Measurements from ENCODE around the gene PRKD1. TPM values are rescaled to one million over a fixed set of nuclear protein-coding genes. Genes with fewer than 3 reads are reported as not detected.

Gene PRKD1
- polyA plus RNA-seq (2013, experiment 1 of 2; ENCODE audit: insufficient read length): 17.1 TPM
- polyA plus RNA-seq (2013, experiment 2 of 2; ENCODE audit: insufficient read length): 19.1 TPM

DNA sequence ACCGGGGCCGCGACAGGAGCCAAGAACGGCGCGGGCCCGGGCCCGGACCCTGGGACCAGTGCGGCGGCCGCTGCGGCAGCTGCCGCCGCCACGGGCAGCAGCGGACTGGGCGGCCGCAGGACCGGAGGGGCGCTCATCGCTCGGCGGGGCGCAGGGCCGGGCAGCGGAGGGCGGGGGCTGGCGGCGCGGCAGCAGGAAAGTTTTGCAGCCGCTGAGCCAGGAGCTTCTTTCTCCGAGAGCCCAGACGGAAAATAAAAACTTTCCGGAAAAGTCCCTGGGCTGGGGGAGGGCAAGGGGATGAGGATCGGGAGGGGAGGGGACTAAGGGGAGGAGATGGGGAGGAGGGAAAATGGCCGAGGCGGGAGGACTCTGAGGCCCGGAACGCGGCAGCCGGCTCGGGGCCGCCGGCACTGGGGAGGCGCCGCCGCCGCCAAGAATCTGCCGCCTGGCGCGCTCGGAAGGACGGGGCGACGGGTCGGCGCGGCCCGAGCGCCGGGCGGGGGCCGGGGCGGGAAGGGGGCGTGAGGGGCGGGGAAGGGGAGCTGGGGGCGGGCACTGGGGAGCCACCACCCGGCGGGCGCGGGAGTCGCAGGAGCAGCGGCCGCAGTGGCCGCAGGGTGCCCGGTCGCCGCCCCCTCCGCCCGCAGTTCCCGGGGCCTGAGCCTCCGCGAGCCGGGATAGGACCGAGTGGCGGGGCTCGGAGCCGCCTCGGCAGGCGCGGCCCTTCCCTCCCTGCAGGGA, at the start of gene PRKD1:
Gene PRKD1, minus strand, starts transcription at position 472 of the 741 bp plus-strand sequence.
- DNase-seq: peak; percentile 77

DNA sequence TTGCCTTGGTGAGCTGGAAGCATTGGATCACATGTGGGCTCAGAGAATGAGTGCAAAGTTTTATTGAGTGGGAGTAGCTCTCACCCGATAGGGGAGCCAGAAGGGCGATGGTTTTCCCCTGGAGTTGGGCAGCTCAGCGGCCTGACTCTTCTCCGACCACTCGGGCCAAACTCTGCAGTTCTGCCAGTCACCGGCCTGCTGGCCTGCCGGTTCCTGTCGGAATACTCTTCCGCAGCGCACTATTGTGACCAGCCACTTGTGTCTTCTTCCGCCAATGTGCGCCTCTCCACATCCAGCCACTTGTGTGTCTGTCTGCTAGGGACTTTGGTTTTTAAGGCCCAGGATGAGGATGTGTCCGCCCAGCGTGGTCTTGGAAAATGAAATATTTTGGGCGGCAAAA, 43.5 kb upstream of the PRKD1 start:
- DNase-seq: no peak

DNA sequence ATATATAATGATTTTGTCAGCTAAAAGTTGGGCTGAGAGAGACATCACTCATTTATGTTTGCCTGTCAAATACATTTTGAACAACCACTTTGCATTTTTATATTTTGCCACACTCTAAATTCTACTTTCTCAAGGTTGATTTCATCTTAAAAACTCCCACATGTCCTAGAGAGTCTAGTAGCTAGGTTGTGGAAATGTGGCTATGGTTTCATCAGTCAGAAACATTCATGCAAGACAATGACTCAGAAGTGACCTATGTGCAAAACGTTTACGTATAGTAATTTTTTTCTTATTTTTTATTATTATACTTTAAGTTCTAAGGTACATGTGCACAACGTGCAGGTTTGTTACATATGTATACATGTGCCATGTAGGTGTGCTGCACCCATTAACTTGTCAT, 27.4 kb upstream of the PRKD1 start:
- peak; percentile 3 for DNase-seq

DNA sequence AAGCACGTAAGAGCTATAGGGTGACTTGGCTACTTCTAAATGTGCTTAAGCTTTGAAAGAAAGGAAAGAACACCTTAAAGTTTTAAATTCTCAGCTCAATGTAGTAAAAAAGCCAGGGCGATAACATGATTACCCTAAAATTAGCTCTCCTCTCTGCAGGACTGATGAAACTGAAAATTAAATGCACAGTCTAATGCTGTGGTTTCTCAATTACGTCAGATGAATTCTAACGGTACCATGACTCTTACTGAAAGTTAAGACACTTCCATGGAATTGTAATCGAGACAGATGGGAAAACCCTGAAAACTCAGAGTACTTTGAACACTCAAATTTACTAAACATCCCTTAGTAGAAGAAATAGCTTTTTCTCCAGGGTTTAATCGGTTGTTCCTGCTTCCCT, 25.9 kb upstream of the PRKD1 start:
- DNase-seq: no peak

DNA sequence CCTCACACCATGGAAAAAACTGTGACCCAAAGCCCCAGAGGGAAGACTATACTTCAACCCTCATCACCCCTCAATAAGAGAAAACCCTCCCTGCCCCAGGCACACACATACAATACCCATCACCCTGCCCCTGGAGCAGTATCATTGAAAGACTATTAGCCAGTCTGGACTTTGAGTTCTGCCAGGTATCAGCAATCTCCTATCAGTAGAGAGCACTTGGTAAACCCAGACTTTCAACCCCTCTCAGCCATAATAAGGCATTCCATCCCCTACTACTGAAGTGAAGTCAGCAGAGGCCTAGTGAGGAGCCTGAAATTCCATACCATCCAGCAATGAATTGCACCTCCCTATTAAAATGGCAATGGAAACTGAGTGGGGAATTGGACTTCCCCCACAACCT, 16.4 kb upstream of the PRKD1 start:
- DNase-seq: no peak

DNA sequence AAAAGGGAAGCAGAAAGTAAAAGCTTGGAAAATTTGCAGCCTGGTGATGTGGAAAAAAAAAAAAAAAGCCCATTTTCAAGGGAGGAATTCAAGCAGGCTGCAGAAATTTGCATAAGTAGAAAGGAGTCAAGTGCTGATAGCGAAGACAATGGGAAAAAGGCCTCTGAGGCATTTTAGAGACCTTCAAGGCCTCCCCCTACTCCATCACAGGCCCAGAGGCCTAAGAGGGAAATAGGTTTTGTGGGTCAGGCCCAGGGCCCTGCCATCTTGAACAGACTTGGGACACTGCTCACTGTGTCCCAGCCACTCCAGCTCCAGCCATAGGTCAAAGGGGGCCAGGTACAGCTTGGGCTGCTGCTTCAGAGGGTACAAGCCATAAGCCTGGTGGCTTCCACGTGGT, 13.8 kb upstream of the PRKD1 start:
- DNase-seq: no peak

DNA sequence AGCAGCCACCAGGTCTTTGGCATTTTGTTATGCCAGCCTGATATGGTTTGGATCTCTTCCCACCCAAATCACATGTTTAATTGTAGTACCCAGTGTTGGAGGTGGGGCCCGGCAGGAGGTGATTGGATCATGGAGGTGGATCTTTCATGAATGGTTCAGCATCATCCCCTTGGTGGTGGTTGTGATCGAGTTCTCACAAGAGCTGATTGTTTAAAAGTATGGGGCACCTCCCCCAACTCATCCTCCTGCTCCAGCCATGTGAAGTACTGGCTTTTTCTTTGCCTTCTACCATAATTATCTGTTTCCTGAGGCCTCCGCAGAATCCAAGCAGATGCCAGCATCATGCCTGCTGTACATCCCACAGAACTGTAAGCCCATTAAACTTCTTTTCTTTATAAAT, 12.8 kb upstream of the PRKD1 start:
- DNase-seq: no peak

DNA sequence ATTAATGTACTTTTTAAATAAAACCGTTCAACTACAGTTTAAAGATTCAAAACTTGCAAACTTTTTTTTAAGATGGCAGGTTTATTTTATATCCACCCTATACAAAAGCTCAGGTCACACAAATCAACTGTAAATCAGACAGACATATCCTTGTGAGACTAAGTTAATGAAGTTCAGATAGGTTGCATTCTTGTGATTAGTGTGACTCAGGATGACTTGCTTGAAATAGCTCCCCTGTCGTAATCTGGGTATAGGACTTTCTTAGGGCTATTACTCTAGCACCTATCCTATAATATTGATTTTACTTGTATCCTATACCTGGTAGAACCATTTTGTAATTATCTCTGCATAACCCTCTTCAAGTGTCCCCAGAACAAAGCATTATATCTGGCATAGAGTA, 9.5 kb upstream of the PRKD1 start:
- no peak for DNase-seq

DNA sequence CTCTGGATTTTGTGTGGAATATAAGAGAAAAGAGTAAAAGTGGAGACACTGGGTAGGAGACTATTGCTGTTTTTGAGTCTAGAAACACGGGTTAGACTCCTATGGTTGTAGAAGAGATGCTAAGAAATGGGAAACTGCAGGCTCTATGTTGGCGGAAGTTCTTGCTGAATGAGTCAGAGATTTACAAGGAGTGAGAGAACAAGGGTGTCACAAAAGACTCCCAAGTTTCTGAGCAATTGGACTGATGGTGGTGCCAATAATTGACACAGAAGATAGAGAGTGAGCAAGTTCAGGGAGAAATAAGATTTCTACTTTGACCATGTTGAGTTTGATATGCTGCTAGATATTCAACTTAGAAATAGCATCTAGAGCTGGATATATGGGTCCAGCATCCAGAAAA, 2.6 kb upstream of the PRKD1 start:
- peak; percentile 35 for DNase-seq

DNA sequence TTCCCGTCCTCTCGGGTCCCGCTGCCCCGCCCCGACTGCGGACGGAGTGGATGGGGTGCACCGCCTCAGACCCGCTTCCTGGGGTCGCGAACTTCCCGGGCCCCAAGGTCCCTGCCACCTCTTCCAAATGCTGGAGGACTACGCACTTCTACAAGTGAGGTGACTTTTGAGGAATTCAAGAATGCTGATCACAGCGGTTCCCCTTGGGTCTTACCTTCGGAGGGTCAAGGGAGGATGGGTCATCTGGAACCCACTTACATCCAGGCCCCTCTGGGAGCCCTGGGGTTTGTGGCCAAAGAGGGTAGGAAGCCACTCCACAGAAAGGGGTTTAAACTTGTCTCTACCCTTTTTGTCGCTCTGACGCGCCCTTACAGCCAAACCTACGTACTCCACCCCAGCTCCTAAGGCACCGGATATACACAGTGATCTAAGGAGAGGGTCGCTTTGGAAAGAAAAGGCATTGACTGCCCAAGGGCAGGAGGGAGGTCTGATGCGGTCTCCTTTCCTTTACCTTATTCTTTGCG, 532 bp upstream of the PRKD1 start:
- no peak for DNase-seq

DNA sequence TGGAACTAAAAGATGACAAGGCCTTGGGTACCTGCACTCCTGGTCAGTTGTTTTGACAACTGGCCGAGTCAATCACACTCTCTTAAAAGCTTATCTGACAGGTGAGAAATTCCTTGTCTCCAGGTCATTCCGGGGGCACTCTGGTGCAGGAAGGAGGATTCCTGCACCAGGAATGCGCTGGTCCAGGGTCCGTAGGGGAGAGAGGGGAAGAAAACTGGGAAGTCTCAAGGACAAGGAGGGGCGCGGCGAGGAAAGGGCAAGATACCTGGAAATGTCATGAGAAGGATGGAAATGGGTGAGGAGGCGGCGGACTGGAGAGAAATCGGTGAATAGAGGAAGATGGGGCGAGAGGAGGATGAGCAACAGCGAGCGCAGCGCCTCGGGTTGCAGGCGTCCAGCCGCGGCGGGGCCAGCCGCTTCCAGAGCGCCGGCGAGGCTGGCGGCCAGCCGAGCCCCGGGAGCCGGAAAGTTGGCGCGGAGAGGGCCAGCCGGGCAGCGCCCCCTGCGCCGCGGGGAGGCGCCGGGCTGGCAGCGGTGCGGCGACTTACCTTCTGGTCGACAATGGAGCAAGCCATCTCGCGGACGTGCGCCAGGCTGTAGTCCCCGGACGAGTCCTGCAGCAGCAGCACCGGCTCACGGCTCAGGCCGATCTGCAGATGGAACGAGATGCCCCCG, 809 bp downstream of the PRKD1 start:
- DNase-seq: peak; percentile 40

DNA sequence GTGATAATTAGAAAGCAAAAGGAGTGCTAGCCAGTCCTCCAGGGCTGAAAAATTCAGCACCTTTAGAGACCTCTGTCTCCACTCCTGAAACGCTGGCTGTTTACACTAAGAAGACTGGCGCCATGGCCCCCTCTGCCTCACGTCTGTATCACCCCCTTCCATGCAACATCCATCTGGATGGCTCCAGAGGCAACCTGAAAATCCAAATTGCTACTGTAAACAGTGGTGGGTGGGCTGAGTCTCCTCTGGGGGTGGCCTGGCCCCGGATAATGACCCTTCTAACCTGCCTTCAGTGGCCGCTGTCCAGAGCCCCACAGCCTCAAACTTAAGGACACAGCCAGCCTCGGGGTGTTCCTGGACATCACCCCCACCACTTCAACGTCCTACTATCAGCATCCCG, 1.4 kb downstream of the PRKD1 start:
- DNase-seq: no peak

DNA sequence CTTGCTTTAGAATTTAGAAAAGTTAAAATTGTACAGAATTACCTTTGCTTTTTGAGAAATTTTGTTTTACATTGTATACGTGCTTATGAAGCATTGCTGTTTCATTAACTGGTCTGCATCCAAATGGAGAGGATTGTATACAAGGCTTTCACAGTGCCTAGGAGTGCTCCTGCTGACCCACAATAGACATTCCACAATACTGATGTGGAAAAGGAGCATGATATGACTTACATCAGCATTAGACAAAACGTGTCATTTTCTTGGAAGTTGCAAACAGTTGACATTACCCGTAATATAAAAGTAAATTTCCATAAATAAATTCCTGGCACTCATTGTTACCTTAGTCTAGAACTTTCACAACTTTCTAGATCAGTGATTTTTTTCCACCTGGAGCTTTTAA, 1.9 kb downstream of the PRKD1 start:
- DNase-seq: peak; percentile 26

DNA sequence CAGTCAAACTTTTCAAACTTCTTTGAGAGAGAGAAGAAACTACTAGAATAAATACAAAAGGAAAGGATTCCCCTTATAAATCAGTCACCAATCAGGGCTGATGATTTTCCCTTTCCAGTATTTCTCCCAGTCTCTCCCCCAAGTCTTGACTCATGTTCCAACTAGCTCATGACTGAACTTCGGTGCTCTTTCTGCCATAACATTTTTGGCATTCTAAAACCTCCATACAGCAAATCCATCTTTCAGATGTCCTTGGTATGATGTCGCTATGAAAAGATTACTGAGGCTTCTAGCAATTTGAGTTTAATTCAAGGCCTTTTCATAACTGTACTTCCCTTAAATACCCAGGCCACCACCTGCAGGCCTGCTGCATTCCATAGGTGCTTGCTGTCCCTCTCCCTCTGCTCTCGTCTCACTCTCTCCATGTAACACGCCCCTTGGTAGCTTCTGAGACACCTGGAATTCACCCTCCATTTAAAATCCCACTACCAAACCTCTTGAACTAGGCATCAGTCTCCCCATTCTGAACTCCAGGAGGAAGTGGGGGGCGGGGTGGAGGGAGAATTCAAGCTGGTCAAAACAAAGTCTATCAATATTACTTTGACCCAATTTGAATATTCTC, 2.4 kb downstream of the PRKD1 start:
- peak; percentile 88 for DNase-seq

DNA sequence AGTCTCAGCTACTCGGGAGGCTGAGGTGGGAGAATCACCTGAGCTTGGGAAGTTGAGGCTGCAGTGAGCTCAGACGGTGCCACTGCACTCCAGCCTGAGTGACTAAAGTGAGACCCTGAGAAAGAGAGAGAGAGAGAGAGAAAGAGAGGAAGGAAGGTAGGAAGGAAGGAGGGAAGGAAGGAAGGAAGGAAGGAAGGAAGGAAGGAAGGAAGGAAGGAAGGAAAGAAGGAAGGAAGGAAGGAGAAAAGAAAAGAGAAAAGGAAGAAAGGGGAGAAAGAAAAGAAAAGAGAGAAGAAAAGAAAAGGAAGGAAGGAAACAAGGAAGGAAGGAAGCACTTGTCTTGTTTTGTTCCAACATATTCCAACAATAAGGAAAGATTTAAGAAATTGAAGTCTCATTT, 7.8 kb downstream of the PRKD1 start:
- no peak for DNase-seq

DNA sequence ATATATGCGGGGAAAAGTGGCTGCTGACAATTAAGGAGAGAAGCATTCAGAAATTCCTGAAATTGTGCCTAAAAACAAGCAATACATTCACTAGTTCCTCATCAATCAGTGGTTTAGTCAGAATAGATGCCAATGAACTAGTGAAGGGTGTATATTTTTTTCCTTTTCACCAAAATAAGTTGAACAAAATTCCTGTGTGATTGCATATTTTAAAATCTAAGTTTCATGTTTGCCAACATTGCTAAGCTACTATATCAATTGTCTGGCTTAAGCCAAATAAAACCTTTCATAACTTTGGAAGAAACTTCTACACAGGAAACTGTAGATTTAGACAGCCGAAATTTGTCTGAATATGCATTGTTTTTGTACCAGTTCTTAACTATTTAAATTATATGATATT, 8.7 kb downstream of the PRKD1 start:
- no peak for DNase-seq

DNA sequence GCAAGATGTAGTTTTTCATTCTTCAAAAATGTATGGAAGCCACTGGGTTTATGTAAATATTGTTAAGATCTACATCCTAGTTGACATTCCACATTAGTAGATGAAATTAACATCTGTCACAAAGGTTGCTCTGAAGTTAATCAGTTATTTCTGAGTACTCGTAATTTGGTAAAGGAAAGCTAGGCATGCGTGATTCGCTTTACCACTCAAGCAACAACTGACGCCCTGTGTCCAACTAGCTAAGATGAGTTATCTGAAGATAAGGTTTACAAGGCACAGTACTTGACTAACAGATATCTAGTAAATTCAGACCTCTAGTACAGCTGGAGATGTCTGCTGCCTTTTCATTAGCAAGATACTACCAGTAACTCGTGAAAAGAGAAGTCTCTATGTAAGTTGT, 14.1 kb downstream of the PRKD1 start:
- no peak for DNase-seq

DNA sequence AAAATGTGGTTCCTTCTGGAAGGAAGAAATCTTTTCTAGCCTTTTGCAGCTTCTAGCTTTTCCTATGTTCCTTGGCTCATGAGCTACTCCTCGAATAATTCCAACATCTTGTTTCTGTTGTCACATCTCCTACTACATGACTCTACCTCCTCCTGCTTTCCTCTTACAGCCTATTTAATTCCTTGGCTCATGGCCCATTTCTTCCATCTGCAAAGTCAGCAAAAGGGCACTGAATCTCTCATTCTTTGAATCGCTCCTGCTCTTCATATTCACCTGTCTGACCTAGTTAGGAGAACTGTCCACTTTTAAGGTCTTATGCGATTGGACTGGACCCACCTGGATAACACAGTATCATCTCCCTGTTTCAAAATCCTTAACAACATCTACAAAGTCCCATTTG, 15.8 kb downstream of the PRKD1 start:
- no peak for DNase-seq

DNA sequence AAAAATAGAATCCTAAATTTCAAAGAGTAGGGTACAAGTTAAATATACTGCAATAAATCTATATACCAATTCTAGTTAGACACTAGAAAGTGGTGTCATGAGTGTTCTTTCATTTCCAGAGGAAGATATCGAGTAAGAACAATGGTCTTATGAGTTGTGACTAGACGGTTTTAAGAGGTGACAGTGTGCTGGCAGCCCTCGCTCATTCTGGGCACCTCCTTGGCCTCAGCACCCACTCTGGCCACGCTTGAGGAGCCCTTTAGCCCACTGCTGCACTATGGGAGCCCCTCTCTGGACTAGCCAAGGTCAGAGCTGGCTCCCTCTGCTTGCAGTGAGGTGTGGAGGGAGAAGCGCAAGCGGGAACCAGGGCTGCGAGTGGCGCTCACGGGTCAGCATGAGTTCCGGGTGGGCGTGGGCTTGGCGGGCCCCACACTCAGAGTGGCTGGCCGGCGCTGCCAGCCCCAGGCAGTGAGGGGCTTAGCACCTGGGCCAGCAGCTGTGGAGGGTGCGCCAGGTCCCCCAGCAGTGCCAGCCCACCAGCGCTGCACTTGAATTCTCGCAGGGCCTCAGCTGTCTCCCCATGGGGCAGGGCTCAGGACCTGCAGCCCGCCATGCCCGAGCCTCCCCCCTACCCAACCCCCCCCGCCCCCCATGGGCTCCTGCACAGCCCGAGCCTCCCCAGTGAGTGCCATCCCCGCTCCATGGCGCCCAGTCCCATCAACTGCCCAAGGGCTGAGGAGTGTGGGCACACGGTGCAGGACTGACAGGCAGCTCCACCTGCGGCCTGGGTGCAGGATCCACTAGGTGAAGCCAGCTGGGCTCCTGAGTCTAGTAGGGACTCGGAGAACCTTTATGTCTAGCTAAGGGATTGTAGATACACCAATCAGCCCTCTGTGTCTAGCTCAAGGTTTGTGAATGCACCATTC, 18.7 kb downstream of the PRKD1 start:
- no peak for DNase-seq

DNA sequence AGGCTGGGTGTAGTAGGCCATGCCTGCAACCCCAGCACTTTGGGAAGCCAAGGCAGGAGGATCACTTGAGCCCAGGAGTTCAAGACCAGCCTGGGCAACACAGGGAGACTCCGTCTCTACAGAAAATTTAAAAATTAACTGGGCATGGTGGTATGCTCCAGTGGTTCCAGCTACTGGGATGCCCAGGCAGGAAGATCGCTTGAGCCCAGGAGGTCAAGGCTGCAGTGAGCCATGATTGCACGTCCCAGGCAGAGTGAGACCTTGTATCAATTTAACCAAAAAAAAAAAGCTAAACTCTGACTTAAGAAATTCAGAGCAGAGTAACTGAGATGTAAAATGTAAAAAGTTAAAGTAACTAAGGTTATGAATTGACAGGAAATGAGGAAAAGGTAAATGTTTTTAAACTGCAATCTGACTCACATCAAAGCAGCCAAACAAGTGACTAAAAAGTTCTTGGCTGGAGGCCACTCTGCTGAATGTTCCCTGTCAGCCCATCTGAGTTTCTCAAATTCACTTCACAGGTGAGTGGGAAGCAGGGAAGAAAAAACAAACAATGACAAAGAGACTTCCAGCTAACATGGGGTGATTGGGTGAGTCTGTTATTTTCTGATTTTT, 21.3 kb downstream of the PRKD1 start:
- DNase-seq: no peak

DNA sequence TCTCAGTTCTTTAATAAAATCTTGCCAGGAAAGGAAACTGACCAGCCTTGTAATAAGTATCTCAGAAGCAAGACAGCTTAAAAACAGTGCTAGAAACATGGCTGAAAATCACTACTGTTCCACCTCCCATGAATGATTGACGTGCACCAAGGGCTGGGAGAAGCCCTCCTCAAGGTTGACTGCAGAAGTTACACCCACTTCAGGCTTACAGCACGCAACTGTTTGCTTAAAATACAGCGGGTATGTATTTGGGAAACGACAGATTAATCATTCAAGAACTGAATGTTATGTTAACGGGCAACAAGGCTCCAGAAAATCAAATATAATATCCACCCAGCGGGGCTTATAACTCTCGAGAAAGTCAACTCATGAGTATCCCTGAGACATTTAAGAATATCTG, 22.1 kb downstream of the PRKD1 start:
- DNase-seq: no peak

All from fibroblast of skin of scalp (primary cell).